ENCODE results near the gene TAL1. TPM values are rescaled to one million over a fixed set of nuclear protein-coding genes. Genes with fewer than 3 reads are reported as not detected.

The TAL1 gene
- total and polyA plus RNA-seq, 2 of the 13 experiments (the other 11 are each of a cell fraction or from before 2014, with no cell fraction given), result 0.05 TPM; not detected in 1

DNA sequence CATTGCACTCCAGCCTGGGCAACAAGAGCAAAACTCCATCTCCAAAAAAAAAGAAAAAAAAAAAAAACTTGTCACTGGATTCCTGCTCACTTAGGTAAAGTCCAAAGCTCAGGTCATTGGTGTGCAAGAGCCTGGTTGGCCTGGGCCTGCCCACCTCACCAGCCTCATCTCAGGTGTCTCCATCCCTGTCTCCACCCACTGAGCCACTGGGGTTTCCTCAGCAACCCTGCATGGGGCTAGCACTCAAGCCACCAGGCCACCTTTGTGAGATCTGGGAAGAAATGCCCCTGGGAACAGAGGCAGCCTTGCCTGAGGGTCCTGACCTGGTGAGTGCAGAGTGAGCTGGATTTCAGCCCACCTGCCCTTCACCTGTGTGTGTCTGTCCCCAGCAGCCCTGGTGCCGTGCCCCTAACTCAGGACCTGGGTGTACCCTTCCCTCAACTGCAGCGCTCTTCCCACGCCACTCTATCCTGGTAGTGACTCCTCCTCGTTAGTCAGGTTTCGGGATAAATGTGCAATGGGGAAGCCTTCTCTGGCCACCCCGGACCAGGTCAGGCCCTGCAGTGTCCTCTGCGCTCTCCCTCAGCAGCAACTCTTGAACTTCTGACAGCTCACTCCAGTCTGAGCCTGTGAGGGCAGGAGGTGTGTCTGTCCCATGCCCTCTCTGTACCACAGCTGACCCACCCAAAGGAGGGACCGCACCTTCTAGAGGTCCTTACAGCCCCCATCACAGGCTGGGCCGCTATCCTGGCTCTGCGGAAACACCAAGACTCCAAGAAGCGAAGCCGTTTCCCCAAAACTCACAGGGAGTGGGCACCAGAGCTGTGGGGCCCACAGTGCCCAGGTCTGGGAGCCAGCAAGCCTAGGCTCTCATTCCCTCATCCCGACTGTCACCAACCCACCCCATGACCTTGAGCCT lies 45.5 kb downstream of the TAL1 start (continued):
- TF ChIP-seq ISL2 (CRISPR knock-in tag; IDR thresholded peaks at IDR 0.05) (no peak), NFIC (IDR thresholded peaks at IDR 0.05; ENCODE audit: low read length) (no peak), BRD4 (CRISPR knock-in tag; IDR thresholded peaks at IDR 0.05) (no peak), POLR2AphosphoS5 (IDR thresholded peaks at IDR 0.05; ENCODE audit: low read depth, low read length) (no peak), ZSCAN29 (CRISPR knock-in tag; conservative IDR thresholded peaks at IDR 0.05) (no peak), FOXK1 (CRISPR knock-in tag; IDR thresholded peaks at IDR 0.05; ENCODE audit: borderline replicate concordance, low read depth) (no peak), ZNF431 (CRISPR knock-in tag; IDR thresholded peaks at IDR 0.05; ENCODE audit: borderline replicate concordance, low read depth) (peak; percentile 96; the same call in 1 of the 2 replicates), ZNF598 (CRISPR knock-in tag; IDR thresholded peaks at IDR 0.05; ENCODE audit: borderline replicate concordance) (no peak), FOXA1 (IDR thresholded peaks at IDR 0.05) (no peak), FOXA1 (CRISPR knock-in tag; IDR thresholded peaks at IDR 0.05) (no peak), ZNF30 (CRISPR knock-in tag; IDR thresholded peaks at IDR 0.05) (0 out of 2 replicates have a peak, but pooled peaks have one; percentile 2), ZNF333 (CRISPR knock-in tag; IDR thresholded peaks at IDR 0.05; ENCODE audit: borderline replicate concordance) (no peak), TEAD3 (CRISPR knock-in tag; optimal IDR thresholded peaks at IDR 0.05; ENCODE audit: borderline replicate concordance) (peak; percentile 28), DR1 (CRISPR knock-in tag; IDR thresholded peaks at IDR 0.05) (no peak), JARID2 (CRISPR knock-in tag; IDR thresholded peaks at IDR 0.05; ENCODE audit: insufficient replicate concordance) (no peak), FOXM1 (CRISPR knock-in tag; IDR thresholded peaks at IDR 0.05) (no peak), TCF12 (IDR thresholded peaks at IDR 0.05) (no peak), TCF12 (CRISPR knock-in tag; IDR thresholded peaks at IDR 0.05) (no peak), IKZF4 (CRISPR knock-in tag; IDR thresholded peaks at IDR 0.05; ENCODE audit: borderline replicate concordance, low read depth, not compliant biosample characterization) (no peak), ZNF558 (CRISPR knock-in tag; IDR thresholded peaks at IDR 0.05; ENCODE audit: borderline replicate concordance) (no peak), ZKSCAN1 (IDR thresholded peaks at IDR 0.05; ENCODE audit: low read length) (no peak)
- TF ChIP-seq, protein P1, sequence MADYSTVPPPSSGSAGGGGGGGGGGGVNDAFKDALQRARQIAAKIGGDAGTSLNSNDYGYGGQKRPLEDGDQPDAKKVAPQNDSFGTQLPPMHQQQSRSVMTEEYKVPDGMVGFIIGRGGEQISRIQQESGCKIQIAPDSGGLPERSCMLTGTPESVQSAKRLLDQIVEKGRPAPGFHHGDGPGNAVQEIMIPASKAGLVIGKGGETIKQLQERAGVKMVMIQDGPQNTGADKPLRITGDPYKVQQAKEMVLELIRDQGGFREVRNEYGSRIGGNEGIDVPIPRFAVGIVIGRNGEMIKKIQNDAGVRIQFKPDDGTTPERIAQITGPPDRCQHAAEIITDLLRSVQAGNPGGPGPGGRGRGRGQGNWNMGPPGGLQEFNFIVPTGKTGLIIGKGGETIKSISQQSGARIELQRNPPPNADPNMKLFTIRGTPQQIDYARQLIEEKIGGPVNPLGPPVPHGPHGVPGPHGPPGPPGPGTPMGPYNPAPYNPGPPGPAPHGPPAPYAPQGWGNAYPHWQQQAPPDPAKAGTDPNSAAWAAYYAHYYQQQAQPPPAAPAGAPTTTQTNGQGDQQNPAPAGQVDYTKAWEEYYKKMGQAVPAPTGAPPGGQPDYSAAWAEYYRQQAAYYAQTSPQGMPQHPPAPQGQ (CRISPR knock-in tag; IDR thresholded peaks at IDR 0.05; ENCODE audit: borderline replicate concordance), result no peak
- TF ChIP-seq, protein P2, sequence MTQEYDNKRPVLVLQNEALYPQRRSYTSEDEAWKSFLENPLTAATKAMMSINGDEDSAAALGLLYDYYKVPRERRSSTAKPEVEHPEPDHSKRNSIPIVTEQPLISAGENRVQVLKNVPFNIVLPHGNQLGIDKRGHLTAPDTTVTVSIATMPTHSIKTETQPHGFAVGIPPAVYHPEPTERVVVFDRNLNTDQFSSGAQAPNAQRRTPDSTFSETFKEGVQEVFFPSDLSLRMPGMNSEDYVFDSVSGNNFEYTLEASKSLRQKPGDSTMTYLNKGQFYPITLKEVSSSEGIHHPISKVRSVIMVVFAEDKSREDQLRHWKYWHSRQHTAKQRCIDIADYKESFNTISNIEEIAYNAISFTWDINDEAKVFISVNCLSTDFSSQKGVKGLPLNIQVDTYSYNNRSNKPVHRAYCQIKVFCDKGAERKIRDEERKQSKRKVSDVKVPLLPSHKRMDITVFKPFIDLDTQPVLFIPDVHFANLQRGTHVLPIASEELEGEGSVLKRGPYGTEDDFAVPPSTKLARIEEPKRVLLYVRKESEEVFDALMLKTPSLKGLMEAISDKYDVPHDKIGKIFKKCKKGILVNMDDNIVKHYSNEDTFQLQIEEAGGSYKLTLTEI (CRISPR knock-in tag; conservative IDR thresholded peaks at IDR 0.05), result no peak
- TF ChIP-seq, protein P3, sequence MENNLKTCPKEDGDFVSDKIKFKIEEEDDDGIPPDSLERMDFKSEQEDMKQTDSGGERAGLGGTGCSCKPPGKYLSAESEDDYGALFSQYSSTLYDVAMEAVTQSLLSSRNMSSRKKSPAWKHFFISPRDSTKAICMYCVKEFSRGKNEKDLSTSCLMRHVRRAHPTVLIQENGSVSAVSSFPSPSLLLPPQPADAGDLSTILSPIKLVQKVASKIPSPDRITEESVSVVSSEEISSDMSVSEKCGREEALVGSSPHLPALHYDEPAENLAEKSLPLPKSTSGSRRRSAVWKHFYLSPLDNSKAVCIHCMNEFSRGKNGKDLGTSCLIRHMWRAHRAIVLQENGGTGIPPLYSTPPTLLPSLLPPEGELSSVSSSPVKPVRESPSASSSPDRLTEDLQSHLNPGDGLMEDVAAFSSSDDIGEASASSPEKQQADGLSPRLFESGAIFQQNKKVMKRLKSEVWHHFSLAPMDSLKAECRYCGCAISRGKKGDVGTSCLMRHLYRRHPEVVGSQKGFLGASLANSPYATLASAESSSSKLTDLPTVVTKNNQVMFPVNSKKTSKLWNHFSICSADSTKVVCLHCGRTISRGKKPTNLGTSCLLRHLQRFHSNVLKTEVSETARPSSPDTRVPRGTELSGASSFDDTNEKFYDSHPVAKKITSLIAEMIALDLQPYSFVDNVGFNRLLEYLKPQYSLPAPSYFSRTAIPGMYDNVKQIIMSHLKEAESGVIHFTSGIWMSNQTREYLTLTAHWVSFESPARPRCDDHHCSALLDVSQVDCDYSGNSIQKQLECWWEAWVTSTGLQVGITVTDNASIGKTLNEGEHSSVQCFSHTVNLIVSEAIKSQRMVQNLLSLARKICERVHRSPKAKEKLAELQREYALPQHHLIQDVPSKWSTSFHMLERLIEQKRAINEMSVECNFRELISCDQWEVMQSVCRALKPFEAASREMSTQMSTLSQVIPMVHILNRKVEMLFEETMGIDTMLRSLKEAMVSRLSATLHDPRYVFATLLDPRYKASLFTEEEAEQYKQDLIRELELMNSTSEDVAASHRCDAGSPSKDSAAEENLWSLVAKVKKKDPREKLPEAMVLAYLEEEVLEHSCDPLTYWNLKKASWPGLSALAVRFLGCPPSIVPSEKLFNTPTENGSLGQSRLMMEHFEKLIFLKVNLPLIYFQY (CRISPR knock-in tag; IDR thresholded peaks at IDR 0.05; ENCODE audit: borderline replicate concordance), result no peak
